HG03457 (cell line): ENCODE data around the gene KRTAP10-10.
"Not testable (repeated sequence)": the region's sequence is repeated elsewhere in the genome, so short reads cannot be mapped to it uniquely, and the experiment has no call there.

Experiments
- ATAC-seq: cut with Tn5 transposase; IDR thresholded peaks from one replicate; pipeline ENCODE4 v1.9.1; 2021; ENCODE audit warnings: moderate number of reproducible peaks; ENCODE audit not compliant: unreplicated experiment

The KRTAP10-10 gene

DNA sequence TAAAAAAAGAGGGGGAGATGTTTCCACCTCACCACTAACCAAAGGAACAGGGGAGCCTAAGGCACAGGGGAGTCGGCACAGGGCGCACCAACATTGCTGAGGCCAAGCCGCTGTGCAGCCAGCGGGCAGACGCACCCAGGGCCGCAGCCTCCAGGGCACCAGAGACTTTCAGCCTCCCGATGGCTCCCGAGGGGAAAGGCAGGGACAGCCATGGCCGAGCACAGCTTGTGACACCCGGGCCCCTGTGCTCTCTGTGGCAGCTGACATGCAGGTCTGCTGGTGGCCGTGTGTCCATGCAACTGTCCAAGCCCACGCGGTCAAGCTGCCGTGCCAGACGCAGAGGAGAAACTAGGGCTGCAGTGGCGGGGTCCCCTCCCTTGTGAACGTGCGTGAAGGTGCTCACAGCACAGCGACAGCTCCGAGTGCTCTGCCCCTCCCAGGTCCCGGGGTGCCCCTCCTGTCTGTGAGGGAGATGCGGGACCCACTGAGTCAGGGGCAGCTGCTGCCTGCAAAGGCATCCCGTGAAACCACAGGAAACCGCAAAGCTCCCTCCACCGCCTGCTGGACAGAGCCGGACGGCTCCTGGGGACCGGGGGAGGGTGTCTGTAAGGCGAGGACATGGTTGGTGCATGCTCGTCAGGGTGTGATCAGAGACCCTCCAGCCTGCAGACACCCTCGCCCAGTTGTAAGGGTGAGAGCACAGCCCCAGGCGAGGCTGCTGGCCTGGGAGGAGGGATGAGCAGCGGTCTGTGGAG, 11.6 kb downstream of the KRTAP10-10 start:
- no peak for ATAC-seq

DNA sequence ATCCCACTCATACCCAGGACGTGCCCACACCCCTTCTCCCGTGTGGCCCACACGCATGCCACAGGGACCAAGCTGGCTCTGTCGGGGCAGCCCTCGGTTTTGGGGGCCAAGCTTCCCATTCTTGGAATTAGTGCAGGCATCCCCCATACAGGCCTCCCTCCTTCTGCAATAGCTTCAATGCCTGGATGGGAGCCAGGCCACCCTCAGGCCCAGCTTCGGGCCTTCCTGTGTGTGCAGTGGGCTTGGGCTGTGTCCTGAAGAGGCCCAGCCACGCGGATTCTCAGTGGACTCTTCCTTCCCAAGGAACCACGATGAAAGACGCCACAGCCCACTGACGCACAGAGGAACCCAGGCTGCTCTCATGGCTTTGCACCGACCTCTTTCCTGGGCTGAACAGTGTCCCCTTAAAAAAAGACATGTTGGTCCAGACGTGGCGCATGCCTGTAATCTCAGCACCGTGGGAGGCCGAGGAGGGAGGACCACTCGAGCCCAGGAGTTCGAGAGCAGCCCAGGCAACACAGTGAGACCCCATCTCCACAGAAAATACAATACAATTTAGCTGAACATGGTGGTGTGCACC, 12.5 kb downstream of the KRTAP10-10 start:
- ATAC-seq = no peak

DNA sequence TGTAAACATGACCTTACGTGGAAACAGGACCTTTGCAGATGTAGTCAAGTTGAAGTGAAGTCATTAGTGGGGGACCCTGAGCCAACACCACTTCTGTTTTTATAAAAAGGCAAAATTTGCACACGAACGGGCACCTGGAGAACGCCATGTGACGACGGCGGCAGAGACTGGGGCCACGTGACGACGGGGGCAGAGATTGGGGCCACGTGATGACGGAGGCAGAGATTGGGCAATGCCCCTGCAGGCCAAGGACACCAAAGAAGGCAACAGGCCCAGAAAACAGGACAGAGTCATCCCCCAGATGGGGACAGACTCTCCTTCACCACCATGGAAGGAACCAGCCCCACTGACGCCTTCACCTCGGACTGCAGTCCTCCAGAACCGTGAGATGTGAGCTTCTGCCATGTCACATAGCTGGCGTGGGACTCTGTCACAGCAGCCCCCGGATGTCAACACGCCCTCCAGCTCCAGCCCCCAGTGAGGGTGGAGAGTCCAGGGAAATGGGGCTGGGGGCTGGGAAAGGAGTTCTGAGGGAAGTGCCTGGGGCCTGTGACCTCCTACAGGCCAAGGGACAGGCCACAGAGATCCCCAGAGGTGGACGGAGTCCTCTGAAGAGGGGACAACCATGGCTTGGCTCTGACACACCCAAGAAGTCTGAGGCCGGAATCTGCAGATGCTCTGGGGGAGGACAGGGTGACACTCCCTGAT, 13.3 kb downstream of the KRTAP10-10 start:
- no peak for ATAC-seq

DNA sequence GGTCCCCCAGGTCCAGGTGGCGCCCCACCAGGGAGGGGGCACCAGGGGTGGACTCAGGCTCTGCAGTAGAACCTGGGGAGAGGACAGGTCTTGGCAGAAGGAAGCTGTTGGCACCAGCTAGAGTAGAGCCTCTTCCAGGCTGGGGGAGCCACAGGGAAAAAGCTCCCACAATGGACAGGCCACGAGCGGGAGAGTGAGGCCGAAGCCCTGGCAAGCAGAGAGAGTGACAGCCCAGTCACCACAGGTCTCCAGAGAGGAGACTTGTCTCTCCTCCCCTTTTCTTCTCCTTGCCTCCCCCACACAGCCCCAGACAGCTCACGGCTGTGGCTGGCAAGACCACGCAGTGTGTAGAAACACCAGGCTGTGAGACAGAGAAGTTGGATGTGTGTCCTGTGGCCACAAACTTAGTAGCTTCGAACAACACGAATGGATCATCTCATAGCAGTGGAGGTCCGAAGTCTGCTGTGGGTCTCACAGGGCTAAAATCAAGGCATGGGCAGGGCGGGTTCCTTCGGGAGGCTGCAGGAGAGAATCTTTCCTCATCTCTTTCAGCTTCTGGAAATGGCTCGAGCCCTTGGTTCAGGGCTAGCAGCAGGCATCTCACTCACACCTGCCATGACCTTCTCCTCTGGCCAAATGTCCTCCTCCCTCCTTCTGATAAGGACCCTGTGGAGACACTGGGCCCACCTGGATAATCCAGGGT, 14.0 kb downstream of the KRTAP10-10 start:
- no peak for ATAC-seq

DNA sequence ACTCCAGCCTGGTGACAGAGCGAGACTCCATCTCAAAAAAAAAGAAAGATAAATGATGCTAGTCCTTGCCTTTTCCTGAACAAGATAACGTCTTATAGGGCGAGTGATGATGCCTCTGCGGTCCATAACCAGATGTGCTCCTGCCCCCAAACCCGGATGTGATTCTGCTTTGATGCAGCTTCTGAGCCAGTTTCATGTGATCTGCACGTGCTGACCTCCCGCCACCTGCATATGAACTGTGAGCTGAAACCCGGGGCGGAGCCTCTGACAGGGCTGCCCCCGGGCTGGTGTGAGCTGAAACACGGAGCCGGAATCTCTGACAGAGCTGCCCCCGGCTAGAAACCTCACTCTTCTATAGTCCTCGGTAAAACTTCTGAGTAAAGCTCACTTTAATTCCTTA, 16.0 kb downstream of the KRTAP10-10 start:
- ATAC-seq = no peak

DNA sequence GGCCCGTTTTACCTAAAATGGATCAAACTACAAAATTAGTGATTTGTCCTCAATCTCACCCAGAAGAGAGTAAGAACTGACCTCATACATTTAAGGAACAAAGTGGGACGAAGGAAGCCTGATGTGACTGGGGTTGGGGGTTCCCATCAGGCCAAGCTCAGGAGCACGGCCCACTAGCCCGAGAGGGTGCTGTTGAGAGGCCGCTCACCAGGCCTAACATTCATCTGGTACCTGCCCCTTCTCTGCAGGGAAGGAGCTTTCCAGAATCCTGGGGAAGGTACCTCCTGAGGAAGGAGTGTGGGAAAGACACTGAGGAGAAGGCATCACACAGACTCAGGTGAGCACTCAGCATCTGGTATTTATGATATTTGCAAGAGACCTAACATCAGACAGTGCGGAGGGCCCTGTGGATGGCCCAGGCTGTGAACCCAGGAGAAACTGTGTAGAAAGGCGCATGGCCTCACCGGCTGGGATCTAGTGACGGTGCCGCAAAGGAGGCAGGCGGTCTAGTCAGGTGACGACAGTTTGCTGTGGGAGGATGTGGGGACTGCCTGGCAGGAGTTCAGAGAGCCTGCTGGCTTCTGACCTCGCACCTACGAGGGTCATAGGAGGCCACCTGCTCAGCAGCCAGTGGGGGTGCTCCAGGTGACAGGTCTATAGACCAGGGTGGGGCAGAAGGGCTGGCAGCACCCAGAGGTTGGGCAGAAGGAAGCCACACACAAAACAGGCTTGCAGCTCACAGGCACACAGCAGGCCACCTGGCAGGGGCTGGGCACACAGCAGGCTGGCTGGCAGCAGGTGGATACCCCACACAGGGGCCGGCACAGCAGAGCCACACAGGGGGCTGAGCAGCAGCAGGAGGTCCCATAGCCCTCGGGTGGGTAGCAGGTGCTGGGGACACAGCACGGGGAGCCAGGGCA, 16.8 kb downstream of the KRTAP10-10 start:
- ATAC-seq = no peak

DNA sequence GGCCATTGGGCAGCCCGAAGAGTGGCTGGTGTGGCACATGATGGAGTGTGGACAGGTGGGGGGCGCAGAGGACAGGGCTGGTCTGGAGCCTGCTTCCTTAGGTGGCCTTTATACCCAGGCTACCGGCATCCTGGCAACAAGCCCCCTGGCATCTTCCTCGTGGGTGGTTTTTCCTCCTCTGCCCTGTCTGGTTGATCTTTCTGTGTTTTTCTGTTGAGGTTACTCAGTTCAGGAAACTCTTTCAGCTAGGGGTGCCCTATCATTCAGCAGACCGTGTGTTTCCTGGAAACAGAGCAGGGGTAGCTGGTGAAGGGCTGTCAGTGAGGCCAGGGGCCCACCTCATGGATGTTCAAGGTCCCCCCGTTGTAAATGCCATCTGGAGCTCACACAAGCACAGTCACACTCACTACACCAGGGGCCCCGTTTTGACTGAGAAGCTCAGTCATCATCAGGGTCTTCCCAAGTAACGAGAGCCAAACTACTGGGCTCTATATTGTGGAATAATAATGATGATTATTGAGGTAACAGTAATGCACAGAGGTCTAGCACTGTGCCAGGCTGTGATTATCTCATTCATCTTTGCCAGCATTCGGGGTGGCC, 17.5 kb downstream of the KRTAP10-10 start, which contains the start of gene KRTAP12-4:
Gene KRTAP12-4 (minus strand): TSS at position 84 of the 600 bp plus-strand sequence. CDS start 45 bp downstream, at position 39.
- ATAC-seq = no peak

DNA sequence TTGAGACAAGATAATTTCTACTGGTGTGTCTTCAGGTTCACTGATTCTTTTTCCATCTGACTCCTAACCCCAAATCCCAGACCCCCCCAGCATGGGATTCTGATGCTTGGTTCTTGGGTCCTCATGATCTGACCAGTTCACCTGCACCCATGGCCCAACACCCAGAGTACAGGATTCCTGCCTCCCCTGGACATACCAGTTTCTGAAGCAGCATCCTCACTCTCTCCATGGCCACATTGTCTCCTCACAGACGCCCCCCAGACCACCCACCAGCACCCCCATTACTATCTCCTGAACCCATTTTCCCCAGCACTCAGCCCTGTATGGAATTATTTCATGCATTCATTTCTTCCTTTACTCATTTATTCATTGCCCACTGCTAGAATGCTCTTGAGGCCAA, 19.7 kb downstream of the KRTAP10-10 start:
- ATAC-seq = no peak

DNA sequence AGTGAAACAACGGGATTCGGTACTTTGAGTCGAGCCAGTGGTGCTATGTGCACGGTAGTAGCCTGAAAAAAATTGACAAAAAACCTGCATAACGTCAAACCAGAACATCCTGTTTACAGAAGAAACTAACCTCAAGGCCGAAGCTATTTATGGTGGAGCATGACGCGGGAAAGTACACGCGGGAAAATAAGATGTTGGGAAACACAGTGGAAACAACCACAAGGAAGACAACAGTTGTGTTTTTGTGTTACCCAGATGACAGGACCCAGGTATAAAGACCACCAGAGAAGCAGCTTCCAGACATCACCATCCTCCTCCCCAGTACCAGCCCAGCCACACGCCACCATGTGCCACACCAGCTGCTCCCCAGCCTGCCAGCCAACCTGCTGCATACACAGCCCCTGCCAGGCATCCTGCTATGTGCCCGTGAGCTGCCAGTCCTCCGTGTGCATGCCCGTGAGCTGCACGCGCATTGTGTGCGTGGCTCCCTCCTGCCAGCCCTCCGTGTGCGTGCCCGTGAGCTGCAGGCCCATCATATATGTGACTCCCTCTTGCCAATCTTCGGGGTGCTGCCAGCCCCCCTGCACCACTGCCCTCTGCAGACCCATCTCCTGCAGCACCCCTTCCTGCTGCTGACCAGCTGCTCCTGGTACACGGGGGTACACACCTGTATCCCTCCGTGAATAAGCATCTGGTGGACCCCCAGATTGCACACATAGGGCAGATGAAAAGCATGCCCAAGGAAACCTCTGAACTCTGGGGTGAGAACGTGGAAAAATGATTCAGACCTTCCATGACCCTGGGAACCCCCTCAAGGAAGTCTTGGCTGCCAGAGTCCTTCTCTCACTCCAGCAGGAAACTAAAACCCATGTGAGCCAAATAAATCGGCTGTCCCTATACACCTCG, 20.7 kb downstream of the KRTAP10-10 start, which contains the start of gene KRTAP12-3:
Gene KRTAP12-3 (plus strand): TSS at position 298 of the 906 bp plus-strand sequence. CDS start 48 bp downstream, at position 346.
- no peak for ATAC-seq

DNA sequence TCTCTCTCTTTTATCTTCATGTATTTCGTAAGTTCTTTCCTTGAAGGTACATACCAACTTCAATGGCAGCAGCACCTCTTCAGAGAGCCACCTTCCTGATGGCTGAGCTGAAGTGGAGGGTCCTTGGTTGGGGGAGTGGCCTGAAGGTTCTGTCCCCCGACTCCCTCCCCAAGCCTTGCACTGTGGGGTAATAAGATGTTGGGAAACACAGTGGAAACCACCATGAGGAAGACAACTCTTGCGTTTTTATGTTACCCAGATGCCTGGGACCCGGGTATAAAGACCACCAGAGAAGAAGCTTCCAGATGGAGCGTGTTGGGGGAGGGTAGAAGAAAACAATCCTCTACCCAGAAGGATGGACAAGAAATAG, 21.4 kb downstream of the KRTAP10-10 start:
- ATAC-seq = no peak

DNA sequence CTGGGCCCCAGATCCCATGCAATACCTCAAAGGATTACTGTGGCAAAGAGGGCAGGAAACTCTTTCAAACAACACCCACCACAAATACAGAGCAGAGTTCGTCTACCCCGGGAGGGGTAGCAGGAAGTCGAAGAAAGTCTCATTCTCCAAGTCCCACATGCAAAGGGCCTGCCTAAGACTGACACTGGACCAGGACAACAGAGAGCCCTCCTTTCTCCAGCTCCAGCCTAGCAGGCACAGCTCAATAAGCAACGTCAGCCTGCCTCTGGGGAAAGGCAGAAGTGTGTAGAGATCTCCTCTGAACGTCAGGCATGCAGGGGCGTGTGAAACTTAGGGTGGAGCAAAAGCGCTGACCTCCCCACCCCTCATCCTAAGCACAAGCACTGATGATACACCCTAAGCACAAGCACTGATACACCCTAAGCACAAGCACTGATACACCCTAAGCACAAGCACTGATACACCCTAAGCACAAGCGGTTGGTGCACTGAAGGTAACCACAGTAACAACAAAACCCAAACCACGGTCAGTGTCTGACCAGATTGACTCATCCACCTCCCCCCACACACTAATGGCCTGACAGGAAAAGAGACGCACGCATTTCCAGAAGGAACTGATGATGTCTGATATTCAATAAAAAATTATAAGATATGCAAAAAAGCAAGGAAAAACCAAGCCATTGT, 21.9 kb downstream of the KRTAP10-10 start:
- ATAC-seq = no peak

DNA sequence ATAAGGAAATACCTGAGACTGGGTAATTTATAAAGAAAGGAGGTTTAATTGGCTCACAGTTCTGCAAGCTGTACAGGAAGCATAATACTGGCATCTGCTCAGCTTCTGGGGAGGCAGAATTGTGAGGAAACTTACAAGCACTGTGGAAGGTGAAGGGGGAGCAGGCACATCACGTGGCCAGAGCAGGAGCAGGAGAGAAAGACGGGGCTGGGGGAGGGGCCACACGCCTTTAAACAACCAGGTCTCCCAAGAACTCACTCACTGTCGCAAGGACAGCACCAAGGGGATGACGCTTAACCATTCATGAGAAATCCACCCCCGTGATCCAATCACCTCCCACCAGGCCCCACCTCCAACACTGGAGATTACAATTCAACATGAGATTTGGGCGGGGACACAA, 24.4 kb downstream of the KRTAP10-10 start:
- not testable (repeated sequence) for ATAC-seq

DNA sequence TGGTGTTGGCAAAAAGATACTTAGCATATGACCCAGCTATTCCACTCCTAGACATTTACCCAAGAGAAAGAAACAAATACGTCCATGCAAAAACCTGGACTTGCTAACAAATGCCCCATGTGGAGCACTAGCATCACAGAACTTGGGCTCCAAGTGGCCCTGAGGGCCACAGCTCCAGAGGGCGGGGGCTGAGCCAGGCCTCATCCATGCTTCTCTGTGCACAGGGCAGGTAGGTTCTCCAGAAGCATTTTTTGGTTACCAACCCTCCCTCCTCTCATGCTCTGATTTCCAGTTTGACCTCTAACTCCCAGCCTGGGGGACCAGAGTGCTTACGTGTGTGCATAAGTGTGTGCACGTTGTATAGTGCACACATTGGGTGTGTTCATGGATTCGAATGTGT, 27.5 kb downstream of the KRTAP10-10 start:
- no peak for ATAC-seq

DNA sequence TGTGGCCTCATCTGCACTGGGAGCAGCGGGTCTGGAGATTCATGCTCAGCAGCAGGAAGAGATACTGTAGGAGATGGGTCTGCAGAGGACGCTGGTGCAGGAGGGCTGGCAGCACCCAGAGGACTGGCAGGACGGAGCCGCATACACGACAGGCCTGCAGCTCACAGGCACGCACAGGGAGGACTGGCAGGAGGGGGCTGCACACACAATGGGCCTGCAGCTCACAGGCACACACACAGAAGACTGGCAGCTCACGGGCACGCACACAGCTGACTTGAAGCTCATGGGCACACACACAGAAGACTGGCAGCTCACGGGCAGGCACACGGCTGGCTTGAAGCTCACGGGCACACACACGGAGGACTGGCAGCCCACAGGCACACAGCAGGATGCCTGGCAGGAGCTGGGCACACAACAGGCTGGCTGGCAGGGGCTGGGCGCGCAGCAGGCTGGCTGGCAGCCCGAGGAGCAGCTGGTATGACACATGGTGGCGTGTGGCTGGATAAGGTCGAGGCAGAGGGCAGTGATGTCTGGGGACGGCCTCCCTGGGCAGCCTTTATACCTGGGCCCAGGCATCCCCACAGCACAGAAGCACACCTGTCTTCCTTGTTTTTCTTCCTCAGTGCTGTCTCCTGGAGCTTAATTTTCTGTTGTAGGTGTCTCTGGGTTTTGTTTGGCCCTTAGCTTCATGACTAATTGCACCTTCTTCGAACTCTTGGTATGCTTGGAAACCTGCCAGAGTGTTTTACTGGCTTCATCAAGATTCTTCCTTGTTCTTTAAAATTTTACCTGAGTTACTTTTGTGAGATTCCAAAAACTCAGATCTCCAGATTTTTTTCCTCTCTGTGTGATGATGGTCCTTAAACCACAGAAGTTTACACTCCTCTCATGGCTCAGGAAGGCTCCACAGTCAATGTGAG, 29.5 kb downstream of the KRTAP10-10 start, which contains the start of gene KRTAP12-2:
Gene KRTAP12-2 (minus strand): TSS at position 527 of the 920 bp plus-strand sequence. CDS start 41 bp downstream, at position 486.
- no peak for ATAC-seq

DNA sequence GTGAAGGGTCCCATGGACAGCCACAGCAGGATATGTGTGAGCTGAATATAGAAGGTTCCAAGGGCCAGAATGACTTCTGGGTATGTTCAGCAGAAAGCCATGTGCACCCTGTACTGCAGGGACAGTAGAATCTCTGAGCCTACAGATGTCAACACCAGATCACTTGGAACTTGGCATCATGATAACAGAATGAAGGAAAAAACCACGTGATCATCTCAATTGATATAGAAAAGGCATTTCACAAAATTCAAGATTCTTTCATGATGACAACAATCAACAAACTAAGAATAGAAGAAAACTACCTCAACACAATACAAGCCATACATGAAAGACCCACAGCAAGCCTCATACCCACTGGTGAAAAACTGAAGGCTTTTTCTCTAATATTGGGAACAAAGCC, 30.5 kb downstream of the KRTAP10-10 start:
- no peak for ATAC-seq

DNA sequence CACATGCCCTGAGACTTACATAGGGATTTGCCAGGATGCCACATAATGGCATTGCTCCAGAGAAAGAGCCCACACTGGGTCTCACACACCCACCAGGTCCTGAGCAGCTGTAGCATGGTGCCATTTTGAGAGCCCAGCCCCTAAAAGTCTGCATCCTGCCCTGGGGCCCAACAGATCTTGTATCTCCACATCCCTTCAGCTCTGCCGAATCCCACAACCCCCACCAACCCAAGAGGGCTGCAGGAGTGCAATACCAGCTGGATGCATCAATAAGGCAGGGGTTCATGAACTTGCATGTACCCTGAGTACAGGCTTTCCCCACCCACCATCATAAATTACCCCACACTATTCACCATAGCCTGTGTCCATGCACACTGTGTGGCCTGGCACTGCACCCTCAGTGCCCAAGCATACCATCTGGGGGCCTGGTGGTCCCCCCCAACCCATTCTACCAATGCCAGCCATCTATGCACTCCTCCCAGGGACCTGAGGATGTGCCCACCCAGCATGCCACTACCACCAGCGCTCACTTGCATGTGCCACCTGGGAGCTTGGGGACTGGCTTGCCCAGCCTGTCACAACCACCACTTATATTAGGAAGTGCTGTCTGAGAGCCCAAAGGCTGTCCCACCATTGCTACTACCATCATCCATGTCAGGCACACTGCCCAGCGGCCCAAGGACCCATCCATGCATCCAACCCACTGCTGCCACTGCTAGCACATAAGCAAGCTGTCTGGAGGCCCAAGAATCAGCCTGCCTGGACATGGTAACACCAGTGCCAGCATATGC, 33.7 kb downstream of the KRTAP10-10 start:
- no peak for ATAC-seq
